K562 (cell line): Measurements from ENCODE around the gene SLC7A8.

Experiments
- ESRRB ChIP-seq: fragments of 250-450 bp; sonication (Bioruptor Pico); IDR thresholded peaks from 2 replicates; pipeline ENCODE4 v1.5.0; 2020; ENCODE audit warnings: mild to moderate bottlenecking, moderate library complexity, borderline replicate concordance
- GATAD2A ChIP-seq: fragments of 450-650 bp; IDR thresholded peaks from 2 replicates; pipeline ENCODE4 v1.6.1; 2017
- KDM1A ChIP-seq, 2 experiments: fragments of 450-650 bp; IDR thresholded peaks; 2 replicates each; pipeline ENCODE4 v1.6.1; 2016; ENCODE audit warnings: mild to moderate bottlenecking in 2 of 2
- ZFP1 ChIP-seq: fragments of 450-650 bp; formaldehyde crosslinking; IDR thresholded peaks from 2 replicates; pipeline ENCODE4 v1.4.0; 2020; ENCODE audit warnings: mild to moderate bottlenecking, mixed read lengths
- TF ChIP-seq, protein P1 (sequence below), 3 experiments: IDR thresholded peaks in 2 of 3; conservative IDR thresholded peaks in 1 of 3; 2 replicates each; pipeline ENCODE4 v1.5.1; 2011 to 2012; ENCODE audit warnings: low read length in 3 of 3, mild to moderate bottlenecking in 3 of 3, control low read depth in 2 of 3, improper control_type of control experiment in 1 of 3, inconsistent platforms in 1 of 3, low read depth in 1 of 3, mixed read lengths in 1 of 3, moderate library complexity in 1 of 3; ENCODE audit not compliant: insufficient read depth in 2 of 3

DNA sequence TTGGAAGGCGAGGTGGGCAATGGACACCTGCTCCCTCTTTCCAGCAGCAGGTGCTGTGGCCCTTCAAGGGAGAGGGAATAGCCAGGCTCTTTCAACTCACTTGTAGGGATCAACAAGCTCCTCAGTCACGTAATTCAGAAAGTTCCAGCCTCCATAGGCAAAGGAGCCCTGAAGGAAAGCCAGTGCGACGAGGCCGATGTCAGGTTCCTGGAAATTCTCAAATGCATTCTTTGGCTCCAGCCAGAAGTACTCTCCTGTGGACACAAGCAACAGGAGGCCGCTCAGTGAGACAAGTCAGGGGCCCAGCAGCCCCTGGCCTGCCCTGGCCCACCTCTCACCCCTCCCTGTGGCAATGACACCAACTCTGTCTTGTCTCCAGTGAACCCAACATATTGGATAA lies 43.1 kb downstream of the SLC7A8 start:
- TF ChIP-seq KDM1A (IDR thresholded peaks at IDR 0.05) (no peak), GATAD2A (no peak), ESRRB (CRISPR knock-in tag) (no peak), ZFP1 (CRISPR knock-in tag) (no peak)
- TF ChIP-seq, protein P1, sequence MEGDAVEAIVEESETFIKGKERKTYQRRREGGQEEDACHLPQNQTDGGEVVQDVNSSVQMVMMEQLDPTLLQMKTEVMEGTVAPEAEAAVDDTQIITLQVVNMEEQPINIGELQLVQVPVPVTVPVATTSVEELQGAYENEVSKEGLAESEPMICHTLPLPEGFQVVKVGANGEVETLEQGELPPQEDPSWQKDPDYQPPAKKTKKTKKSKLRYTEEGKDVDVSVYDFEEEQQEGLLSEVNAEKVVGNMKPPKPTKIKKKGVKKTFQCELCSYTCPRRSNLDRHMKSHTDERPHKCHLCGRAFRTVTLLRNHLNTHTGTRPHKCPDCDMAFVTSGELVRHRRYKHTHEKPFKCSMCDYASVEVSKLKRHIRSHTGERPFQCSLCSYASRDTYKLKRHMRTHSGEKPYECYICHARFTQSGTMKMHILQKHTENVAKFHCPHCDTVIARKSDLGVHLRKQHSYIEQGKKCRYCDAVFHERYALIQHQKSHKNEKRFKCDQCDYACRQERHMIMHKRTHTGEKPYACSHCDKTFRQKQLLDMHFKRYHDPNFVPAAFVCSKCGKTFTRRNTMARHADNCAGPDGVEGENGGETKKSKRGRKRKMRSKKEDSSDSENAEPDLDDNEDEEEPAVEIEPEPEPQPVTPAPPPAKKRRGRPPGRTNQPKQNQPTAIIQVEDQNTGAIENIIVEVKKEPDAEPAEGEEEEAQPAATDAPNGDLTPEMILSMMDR (IDR thresholded peaks at IDR 0.05 in 2 of 3, conservative IDR thresholded peaks at IDR 0.05 in 1 of 3; ENCODE audit: insufficient read depth in 2 of 3, low read depth in 1 of 3, low read length in 3 of 3): no peak
